ENCODE measurements around the gene SFXN5. TPM values are rescaled to one million over a fixed set of nuclear protein-coding genes. Genes with fewer than 3 reads are reported as not detected.

The SFXN5 gene
- polyA plus RNA-seq, 3 donors, result 5.9 to 28.6 (median 9.5) TPM

DNA sequence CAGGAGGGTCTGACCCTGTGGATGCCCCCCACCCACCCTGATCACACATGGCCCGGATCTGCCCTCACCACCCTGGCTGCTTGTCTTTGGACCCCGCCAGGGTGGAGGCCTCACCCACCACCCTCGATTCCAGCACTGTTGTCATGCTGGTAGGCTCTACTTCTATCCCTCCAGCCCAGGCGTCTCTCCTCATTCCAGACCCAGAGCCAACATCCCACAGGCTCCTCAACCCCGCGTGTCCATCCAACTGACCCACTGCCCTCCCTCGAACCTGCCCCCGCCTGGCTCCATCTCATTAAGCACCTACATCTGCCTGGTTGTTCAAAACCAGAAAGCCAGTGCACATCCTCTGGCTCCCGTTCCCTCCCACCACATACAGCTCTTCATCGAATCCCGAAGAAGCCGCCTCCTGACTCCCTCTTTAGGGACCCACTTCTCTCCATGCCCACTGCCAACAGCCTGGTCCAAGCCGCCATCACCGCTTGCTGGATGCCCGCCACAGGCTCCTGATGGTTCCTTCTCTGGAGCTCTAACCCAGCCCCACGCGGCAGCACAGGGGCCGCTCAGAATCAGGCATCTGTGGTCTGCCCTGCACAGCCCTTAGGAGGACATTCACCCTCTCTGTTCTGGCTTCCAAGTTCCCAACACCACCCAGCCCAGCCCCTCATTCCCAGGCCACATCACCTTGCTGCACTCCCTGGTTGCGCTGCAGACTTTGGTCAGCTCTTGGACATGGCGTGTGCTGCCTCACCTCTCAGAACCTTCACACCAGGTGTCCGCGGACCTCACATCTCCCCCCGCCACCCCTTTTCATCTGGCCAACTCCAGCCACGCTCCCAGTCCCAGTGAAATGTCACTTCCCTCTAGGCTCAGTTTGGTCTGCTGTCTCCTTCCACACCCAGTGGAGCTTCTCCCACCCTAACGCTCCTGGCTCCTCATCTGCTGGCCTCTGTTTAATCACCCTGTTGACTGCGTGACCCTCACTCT, 111.2 kb downstream of the SFXN5 start:
- Histone ChIP-seq H2AFZ (ENCODE audit: insufficient read depth, low read depth, low read length, poor library complexity, severe bottlenecking) (no peak overlapping the region), H3K27ac (ENCODE audit: low read depth in 1 of 2, low read length in 2 of 2) (no peak overlapping the region), H3K36me3 (replicated peaks in 1 of 2; ENCODE audit: control insufficient read depth in 1 of 2, insufficient read depth in 2 of 2, low read length in 2 of 2) (peaks cover 19 to 63% of the 10 kb centered on the region in 2 donors), H3K79me2 (ENCODE audit: insufficient read depth, low read length) (peaks cover 6% of the 10 kb centered on the region), H3K4me2 (replicated peaks; ENCODE audit: extremely low read depth, low read length, poor library complexity, severe bottlenecking) (no peak overlapping the region), H4K20me1 (ENCODE audit: insufficient read depth, low read length) (peaks cover 19% of the 10 kb centered on the region), H3K4me1 (ENCODE audit: control insufficient read depth in 1 of 2, insufficient read depth in 2 of 2, low read length in 2 of 2) (peaks cover 41 to 47% of the 10 kb centered on the region in 2 donors), H3K27me3 (ENCODE audit: control insufficient read depth in 2 of 2, insufficient read depth in 2 of 2, low read length in 2 of 2) (no peaks in the 10 kb centered on the region), H3K9ac (ENCODE audit: insufficient read depth, low read length, poor library complexity, severe bottlenecking) (no peak overlapping the region), H3K9me3 (replicated peaks in 1 of 2; ENCODE audit: control insufficient read depth in 1 of 2, insufficient read depth in 1 of 2, low read length in 2 of 2) (no peaks in the 10 kb centered on the region), H3K4me3 (replicated peaks in 1 of 3; ENCODE audit: low read depth in 2 of 3, low read length in 3 of 3) (no peak overlapping the region)
- 97% methylated on average over 26 of the region's 26 CpGs for WGBS (ENCODE audit: insufficient coverage)
- peaks cover 55% of the 10 kb centered on the region for H3K4me1 Mint-ChIP-seq
- H3K4me3 Mint-ChIP-seq, result no peak overlapping the region
- peaks cover 0 to 3% (median 0%) of the 10 kb centered on the region in 7 donors for H3K9me3 Mint-ChIP-seq
- peaks cover 0 to 3% (median 0%) of the 10 kb centered on the region in 3 donors for H3K27me3 Mint-ChIP-seq (ENCODE audit: low read depth in 3 of 3)
- TF ChIP-seq, protein P1, sequence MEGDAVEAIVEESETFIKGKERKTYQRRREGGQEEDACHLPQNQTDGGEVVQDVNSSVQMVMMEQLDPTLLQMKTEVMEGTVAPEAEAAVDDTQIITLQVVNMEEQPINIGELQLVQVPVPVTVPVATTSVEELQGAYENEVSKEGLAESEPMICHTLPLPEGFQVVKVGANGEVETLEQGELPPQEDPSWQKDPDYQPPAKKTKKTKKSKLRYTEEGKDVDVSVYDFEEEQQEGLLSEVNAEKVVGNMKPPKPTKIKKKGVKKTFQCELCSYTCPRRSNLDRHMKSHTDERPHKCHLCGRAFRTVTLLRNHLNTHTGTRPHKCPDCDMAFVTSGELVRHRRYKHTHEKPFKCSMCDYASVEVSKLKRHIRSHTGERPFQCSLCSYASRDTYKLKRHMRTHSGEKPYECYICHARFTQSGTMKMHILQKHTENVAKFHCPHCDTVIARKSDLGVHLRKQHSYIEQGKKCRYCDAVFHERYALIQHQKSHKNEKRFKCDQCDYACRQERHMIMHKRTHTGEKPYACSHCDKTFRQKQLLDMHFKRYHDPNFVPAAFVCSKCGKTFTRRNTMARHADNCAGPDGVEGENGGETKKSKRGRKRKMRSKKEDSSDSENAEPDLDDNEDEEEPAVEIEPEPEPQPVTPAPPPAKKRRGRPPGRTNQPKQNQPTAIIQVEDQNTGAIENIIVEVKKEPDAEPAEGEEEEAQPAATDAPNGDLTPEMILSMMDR (IDR thresholded peaks at IDR 0.05), result no peak
- H3K36me3 Mint-ChIP-seq, result peaks cover 56 to 76% of the 10 kb centered on the region in 2 donors
- no peak for DNase-seq
- H3K27ac Mint-ChIP-seq, result peak overlapping the region in 1 of 7 donors; percentile 32
- intact Hi-C loops (cut with micrococcal nuclease), result no loop called here

DNA sequence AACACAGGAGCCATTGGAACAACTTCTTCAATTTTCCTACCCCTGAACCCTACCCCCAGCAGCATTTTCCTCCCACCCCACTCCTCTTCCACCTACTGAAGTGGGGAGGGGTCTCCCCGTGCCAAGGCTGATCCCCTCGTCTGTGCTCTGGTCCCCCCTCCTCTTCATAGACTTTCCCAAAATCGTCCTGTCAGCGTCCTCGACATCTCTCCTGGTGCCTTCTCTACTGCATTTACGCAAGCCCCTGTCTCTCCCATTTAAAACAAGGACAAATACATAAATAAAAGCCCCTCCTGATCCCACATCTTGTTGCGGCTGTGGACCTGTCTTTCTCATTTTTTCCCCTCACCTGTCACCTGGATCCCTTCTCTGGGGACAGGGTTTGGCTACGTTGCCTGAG, 112.0 kb downstream of the SFXN5 start:
- Histone ChIP-seq H3K9ac (ENCODE audit: insufficient read depth, low read length, poor library complexity, severe bottlenecking) (no peak overlapping the region), H3K79me2 (ENCODE audit: insufficient read depth, low read length) (peaks cover 8% of the 10 kb centered on the region), H3K4me3 (replicated peaks in 1 of 3; ENCODE audit: low read depth in 2 of 3, low read length in 3 of 3) (no peak overlapping the region), H3K9me3 (replicated peaks in 1 of 2; ENCODE audit: control insufficient read depth in 1 of 2, insufficient read depth in 1 of 2, low read length in 2 of 2) (no peaks in the 10 kb centered on the region), H3K36me3 (replicated peaks in 1 of 2; ENCODE audit: control insufficient read depth in 1 of 2, insufficient read depth in 2 of 2, low read length in 2 of 2) (peaks cover 15 to 58% of the 10 kb centered on the region in 2 donors), H3K27me3 (ENCODE audit: control insufficient read depth in 2 of 2, insufficient read depth in 2 of 2, low read length in 2 of 2) (no peaks in the 10 kb centered on the region), H4K20me1 (ENCODE audit: insufficient read depth, low read length) (peaks cover 19% of the 10 kb centered on the region), H3K4me1 (ENCODE audit: control insufficient read depth in 1 of 2, insufficient read depth in 2 of 2, low read length in 2 of 2) (peaks cover 48 to 55% of the 10 kb centered on the region in 2 donors), H2AFZ (ENCODE audit: insufficient read depth, low read depth, low read length, poor library complexity, severe bottlenecking) (no peak overlapping the region), H3K27ac (ENCODE audit: low read depth in 1 of 2, low read length in 2 of 2) (no peak overlapping the region), H3K4me2 (replicated peaks; ENCODE audit: extremely low read depth, low read length, poor library complexity, severe bottlenecking) (no peak overlapping the region)
- Mint-ChIP-seq H3K27ac (no peak overlapping the region), H3K9me3 (peaks cover 0 to 3% (median 0%) of the 10 kb centered on the region in 7 donors), H3K27me3 (ENCODE audit: low read depth in 3 of 3) (peaks cover 0 to 3% (median 0%) of the 10 kb centered on the region in 3 donors), H3K4me1 (peaks cover 63% of the 10 kb centered on the region), H3K36me3 (peaks cover 52 to 73% of the 10 kb centered on the region in 2 donors), H3K4me3 (no peak overlapping the region)
- DNase-seq, result no peak
- TF ChIP-seq, protein P1 (IDR thresholded peaks at IDR 0.05), result no peak
- intact Hi-C loops (cut with micrococcal nuclease), result no loop called here
- WGBS (ENCODE audit: insufficient coverage), result 94% methylated on average over 7 of the region's 8 CpGs
